ENCODE results near the gene OGA. TPM values are rescaled to one million over a fixed set of nuclear protein-coding genes. Genes with fewer than 3 reads are reported as not detected.

Gene OGA
- total and polyA plus RNA-seq, 9 of the 15 experiments (the other 6 are each of a cell fraction or from before 2014, with no cell fraction given) = 13.5 to 73.5 (median 59.5) TPM

GRCh38 chr10:101782811-101783735 is 35.2 kb downstream of the OGA start, which contains the start of gene NPM3 (continued):
- TF ChIP-seq HMGXB4 (CRISPR knock-in tag; IDR thresholded peaks at IDR 0.05) = no peak
- TF ChIP-seq RAD51 (IDR thresholded peaks at IDR 0.05; ENCODE audit: borderline replicate concordance, low read depth) = no peak
- TF ChIP-seq RCOR1 (IDR thresholded peaks at IDR 0.05; ENCODE audit: borderline replicate concordance in 1 of 2, low read depth in 2 of 2, low read length in 2 of 2) = no peak
- no peak for TF ChIP-seq ZNF551 (CRISPR knock-in tag; IDR thresholded peaks at IDR 0.05)
- no peak for TF ChIP-seq EWSR1 (IDR thresholded peaks at IDR 0.05; ENCODE audit: borderline replicate concordance, low read depth, partially characterized antibody)
- TF ChIP-seq ZBTB43 (CRISPR knock-in tag; IDR thresholded peaks at IDR 0.05) = no peak
- no peak for TF ChIP-seq TEAD2 (tag; IDR thresholded peaks at IDR 0.05)
- TF ChIP-seq OTX1 (CRISPR knock-in tag; IDR thresholded peaks at IDR 0.05) = no peak
- TF ChIP-seq RBM25 (IDR thresholded peaks at IDR 0.05; ENCODE audit: low read depth, low read length, severe bottlenecking) = no peak
- no peak for TF ChIP-seq ZNF57 (CRISPR knock-in tag; IDR thresholded peaks at IDR 0.05)
- no peak for TF ChIP-seq KLF1 (tag; IDR thresholded peaks at IDR 0.05)
- TF ChIP-seq SMARCE1 (IDR thresholded peaks at IDR 0.05) = no peak
- no peak for TF ChIP-seq GABPB1 (CRISPR knock-in tag; IDR thresholded peaks at IDR 0.05)
- TF ChIP-seq TFAM (CRISPR knock-in tag; conservative IDR thresholded peaks at IDR 0.05) = no peak
- TF ChIP-seq CBX8 (IDR thresholded peaks at IDR 0.05; ENCODE audit: borderline replicate concordance, extremely low read depth, low read depth, low read length, poor library complexity, severe bottlenecking) = no peak
- TF ChIP-seq HDAC8 (tag; IDR thresholded peaks at IDR 0.05) = no peak
- TF ChIP-seq SRSF1 (IDR thresholded peaks at IDR 0.05; ENCODE audit: low read depth, low read length) = no peak
- TF ChIP-seq RFX5 (IDR thresholded peaks at IDR 0.05; ENCODE audit: low read depth, low read length) = no peak
- no peak for TF ChIP-seq PRDM10 (IDR thresholded peaks at IDR 0.05; ENCODE audit: partially characterized antibody)
- no peak for TF ChIP-seq ELF4 (CRISPR knock-in tag; IDR thresholded peaks at IDR 0.05)

Measured in K562 (cell line).